Astrocyte (in vitro differentiated cells and primary cell): ENCODE data around the gene NDUFAF5. TPM values are rescaled to one million over a fixed set of nuclear protein-coding genes. Genes with fewer than 3 reads are reported as not detected.

Experiments
- DNase-seq: peaks from one replicate; pipeline ENCODE4 v3.0.0-alpha.2; 2010; ENCODE audit warnings: low read depth
- FAIRE-seq: peaks from 2 replicates; lab custom pipeline; 2011; peaks lifted over from hg19 to GRCh38; lab: Jason Lieb, UNC
- H2AFZ ChIP-seq: 2 replicates; pipeline ENCODE4 v1.6.0; 2012; ENCODE audit warnings: low read depth, low read length, inconsistent platforms
- H3K27ac ChIP-seq: 2 replicates; pipeline ENCODE4 v1.5.1; 2011; ENCODE audit warnings: low read depth, low read length, inconsistent platforms
- H3K27me3 ChIP-seq: 2 replicates; pipeline ENCODE4 v1.6.0; 2011; ENCODE audit warnings: low read length, inconsistent platforms; ENCODE audit not compliant: insufficient read depth
- H3K36me3 ChIP-seq: 2 replicates; pipeline ENCODE4 v1.5.1; 2011; ENCODE audit warnings: low read length, inconsistent platforms; ENCODE audit not compliant: insufficient read depth
- H3K4me1 ChIP-seq: 2 replicates; pipeline ENCODE4 v1.5.1; 2011; ENCODE audit warnings: low read length, inconsistent platforms; ENCODE audit not compliant: insufficient read depth
- H3K4me2 ChIP-seq: 2 replicates; pipeline ENCODE4 v1.6.0; 2012; ENCODE audit warnings: low read length, inconsistent platforms
- H3K4me3 ChIP-seq: 2 replicates; pipeline ENCODE4 v1.5.1; 2011; ENCODE audit warnings: low read depth, mild to moderate bottlenecking, low read length, inconsistent platforms; ENCODE audit not compliant: insufficient read depth
- H3K79me2 ChIP-seq: 2 replicates; pipeline ENCODE4 v1.6.0; 2012; ENCODE audit warnings: mild to moderate bottlenecking, low read length, inconsistent platforms; ENCODE audit not compliant: insufficient read depth
- H3K9ac ChIP-seq: 2 replicates; pipeline ENCODE4 v1.6.0; 2012; ENCODE audit warnings: mild to moderate bottlenecking, low read length, inconsistent platforms
- H3K9me3 ChIP-seq: 2 replicates; pipeline ENCODE4 v1.5.1; 2012; ENCODE audit warnings: low read depth, mild to moderate bottlenecking, low read length, inconsistent platforms; ENCODE audit not compliant: insufficient read depth
- H4K20me1 ChIP-seq: 2 replicates; pipeline ENCODE4 v1.6.0; 2012; ENCODE audit warnings: low read length, inconsistent platforms; ENCODE audit not compliant: insufficient read depth
- H3K27ac Mint-ChIP-seq: one replicate; pipeline ENCODE4 v1.8.0; 2021; ENCODE audit warnings: mild to moderate bottlenecking, mixed read lengths; ENCODE audit not compliant: unreplicated experiment
- H3K27me3 Mint-ChIP-seq: one replicate; pipeline ENCODE4 v1.8.0; 2021; ENCODE audit warnings: low read depth, mixed read lengths; ENCODE audit not compliant: unreplicated experiment
- H3K36me3 Mint-ChIP-seq: one replicate; pipeline ENCODE4 v1.8.0; 2021; ENCODE audit warnings: low read depth, mixed read lengths; ENCODE audit not compliant: unreplicated experiment
- H3K4me1 Mint-ChIP-seq: one replicate; pipeline ENCODE4 v1.8.0; 2021; ENCODE audit warnings: low read depth, mixed read lengths; ENCODE audit not compliant: unreplicated experiment
- H3K4me3 Mint-ChIP-seq: one replicate; pipeline ENCODE4 v1.8.0; 2021; ENCODE audit warnings: mild to moderate bottlenecking, moderate library complexity, mixed read lengths; ENCODE audit not compliant: unreplicated experiment
- H3K9me3 Mint-ChIP-seq: one replicate; pipeline ENCODE4 v1.8.0; 2021; ENCODE audit warnings: mild to moderate bottlenecking, mixed read lengths; ENCODE audit not compliant: unreplicated experiment
- CTCF ChIP-seq: IDR thresholded peaks from 2 replicates; pipeline ENCODE4 v1.5.1; 2011; ENCODE audit warnings: low read depth, mild to moderate bottlenecking, inconsistent platforms, low read length, moderate library complexity; ENCODE audit not compliant: insufficient read depth
- EZH2 ChIP-seq: IDR thresholded peaks from 2 replicates; pipeline ENCODE4 v1.6.1; 2012; ENCODE audit warnings: mild to moderate bottlenecking, low read length, inconsistent platforms; ENCODE audit not compliant: insufficient read depth
- total RNA-seq: library from RNA; stranded (reverse); gene quantifications from 2 replicates; pipeline ENCODE4 v1.2.1, GENCODE V29; 2021

Gene NDUFAF5
- total RNA-seq, 1 donor from 2014 or later: 31.6 TPM

GRCh38 chr20:13791540-13792459, 7.0 kb downstream of the NDUFAF5 start:
- Histone ChIP-seq H3K9ac (no peak overlapping the region), H3K27me3 (no peaks in the 10 kb centered on the region), H3K9me3 (no peaks in the 10 kb centered on the region), H3K36me3 (peaks cover 63% of the 10 kb centered on the region), H3K4me1 (peaks cover 4% of the 10 kb centered on the region), H3K4me2 (no peak overlapping the region), H2AFZ (no peak overlapping the region), H3K79me2 (peaks cover 14% of the 10 kb centered on the region), H3K27ac (no peak overlapping the region), H4K20me1 (peaks cover 29% of the 10 kb centered on the region), H3K4me3 (no peak overlapping the region)
- Mint-ChIP-seq H3K9me3 (no peaks in the 10 kb centered on the region), H3K4me3 (no peak overlapping the region), H3K27ac (no peak overlapping the region), H3K27me3 (no peaks in the 10 kb centered on the region), H3K36me3 (peaks cover 12% of the 10 kb centered on the region), H3K4me1 (peaks cover 2% of the 10 kb centered on the region)
- DNase-seq (no peak), FAIRE-seq (no peak)
- TF ChIP-seq CTCF: no peak
- no peak for TF ChIP-seq EZH2

- no peak for FAIRE-seq
- TF ChIP-seq CTCF: no peak
- Mint-ChIP-seq H3K36me3 (peaks cover 12% of the 10 kb centered on the region), H3K27me3 (no peaks in the 10 kb centered on the region), H3K9me3 (no peaks in the 10 kb centered on the region), H3K4me1 (no peaks in the 10 kb centered on the region), H3K27ac (no peak overlapping the region), H3K4me3 (no peak overlapping the region)
- no peak overlapping the region for H3K4me3 ChIP-seq
- H3K27ac ChIP-seq: no peak overlapping the region
- H3K9ac ChIP-seq: no peak overlapping the region
- H3K4me1 ChIP-seq: peaks cover 4% of the 10 kb centered on the region
- H3K36me3 ChIP-seq: peaks cover 64% of the 10 kb centered on the region
- H4K20me1 ChIP-seq: peaks cover 22% of the 10 kb centered on the region
- no peak for DNase-seq
- H3K79me2 ChIP-seq: peaks cover 6% of the 10 kb centered on the region
- H2AFZ ChIP-seq: no peak overlapping the region
- no peaks in the 10 kb centered on the region for H3K9me3 ChIP-seq
- no peak overlapping the region for H3K4me2 ChIP-seq
- H3K27me3 ChIP-seq: no peaks in the 10 kb centered on the region
These were observed 8.2 kb downstream of the NDUFAF5 start for GRCh38 chr20:13793001-13793400.

GRCh38 chr20:13794667-13795066, 9.8 kb downstream of the NDUFAF5 start:
- Histone ChIP-seq H3K9me3 (no peaks in the 10 kb centered on the region), H3K79me2 (peaks cover 5% of the 10 kb centered on the region), H4K20me1 (peaks cover 26% of the 10 kb centered on the region), H3K4me3 (no peak overlapping the region), H3K36me3 (peaks cover 71% of the 10 kb centered on the region), H3K9ac (no peak overlapping the region), H2AFZ (no peak overlapping the region), H3K27ac (no peak overlapping the region), H3K4me1 (peaks cover 4% of the 10 kb centered on the region), H3K27me3 (no peaks in the 10 kb centered on the region), H3K4me2 (no peak overlapping the region)
- peaks cover 18% of the 10 kb centered on the region for H3K36me3 Mint-ChIP-seq
- no peak for TF ChIP-seq EZH2
- TF ChIP-seq CTCF: no peak
- no peaks in the 10 kb centered on the region for H3K27me3 Mint-ChIP-seq
- no peak overlapping the region for H3K27ac Mint-ChIP-seq
- no peak for DNase-seq
- no peak for FAIRE-seq
- peaks cover 5% of the 10 kb centered on the region for H3K4me1 Mint-ChIP-seq
- no peaks in the 10 kb centered on the region for H3K9me3 Mint-ChIP-seq
- no peak overlapping the region for H3K4me3 Mint-ChIP-seq
